ENCODE measurements around the gene TACC3.
A peak's percentile ranks its signal among the peaks of the same experiment; 100 is the strongest.

Gene TACC3

GRCh38 chr4:1743975-1744374 is 22.7 kb downstream of the TACC3 start:
- no peak for DNase-seq (ENCODE audit: insufficient read length, low spot score)
- FAIRE-seq = no peak

- no peak for FAIRE-seq
- no peak for DNase-seq (ENCODE audit: insufficient read length, low spot score)
Measured at GRCh38 chr4:1744552-1744951, 23.2 kb downstream of the TACC3 start.

- no peak for FAIRE-seq
- no peak for DNase-seq (ENCODE audit: insufficient read length, low spot score)
Measured at GRCh38 chr4:1745165-1745564, 23.8 kb downstream of the TACC3 start.

- no peak for DNase-seq (ENCODE audit: insufficient read length, low spot score)
Measured at GRCh38 chr4:1745697-1746096, 24.4 kb downstream of the TACC3 start.

GRCh38 chr4:1746265-1746691 is 25.0 kb downstream of the TACC3 start:
- peak; percentile 52 for DNase-seq (ENCODE audit: insufficient read length, low spot score)
- FAIRE-seq = peak; percentile 9

More at GRCh38 chr4:1745697-1746096, 24.4 kb downstream of the TACC3 start:
- FAIRE-seq = no peak

- FAIRE-seq (no peak), DNase-seq (ENCODE audit: insufficient read length, low spot score) (no peak)
Measured at GRCh38 chr4:1746919-1747602, 25.7 kb downstream of the TACC3 start.

- FAIRE-seq (no peak), DNase-seq (ENCODE audit: insufficient read length, low spot score) (no peak)
Measured at GRCh38 chr4:1747603-1747967, 26.3 kb downstream of the TACC3 start.

GRCh38 chr4:1748465-1748995 is 27.2 kb downstream of the TACC3 start:
- DNase-seq (ENCODE audit: insufficient read length, low spot score) (peak; percentile 94), FAIRE-seq (no peak)

GRCh38 chr4:1749370-1749769 is 28.0 kb downstream of the TACC3 start:
- no peak for DNase-seq (ENCODE audit: insufficient read length, low spot score)
- FAIRE-seq = no peak

- DNase-seq (ENCODE audit: insufficient read length, low spot score) (no peak), FAIRE-seq (no peak)
Measured at GRCh38 chr4:1749826-1750225, 28.5 kb downstream of the TACC3 start.

GRCh38 chr4:1750381-1751154 is 29.2 kb downstream of the TACC3 start:
- no peak for FAIRE-seq
- no peak for DNase-seq (ENCODE audit: insufficient read length, low spot score)

GRCh38 chr4:1751155-1751918 is 30.0 kb downstream of the TACC3 start:
- FAIRE-seq = no peak

GRCh38 chr4:1751919-1752283 is 30.6 kb downstream of the TACC3 start:
- DNase-seq (ENCODE audit: insufficient read length, low spot score) (no peak), FAIRE-seq (no peak)

More at GRCh38 chr4:1751155-1751918, 30.0 kb downstream of the TACC3 start:
- DNase-seq (ENCODE audit: insufficient read length, low spot score) = no peak

GRCh38 chr4:1752284-1753041 is 31.1 kb downstream of the TACC3 start:
- DNase-seq (ENCODE audit: insufficient read length, low spot score) (no peak), FAIRE-seq (no peak)

- FAIRE-seq (no peak), DNase-seq (ENCODE audit: insufficient read length, low spot score) (no peak)
Measured at GRCh38 chr4:1753294-1753696, 32.0 kb downstream of the TACC3 start.

GRCh38 chr4:1753697-1754311 is 32.5 kb downstream of the TACC3 start:
- DNase-seq (ENCODE audit: insufficient read length, low spot score) = no peak
- no peak for FAIRE-seq

GRCh38 chr4:1754336-1754735 is 33.0 kb downstream of the TACC3 start:
- FAIRE-seq (no peak), DNase-seq (ENCODE audit: insufficient read length, low spot score) (no peak)

- DNase-seq (ENCODE audit: insufficient read length, low spot score) = no peak
Measured at GRCh38 chr4:1755297-1755696, 34.0 kb downstream of the TACC3 start.

GRCh38 chr4:1756079-1756478 is 34.8 kb downstream of the TACC3 start:
- no peak for DNase-seq (ENCODE audit: insufficient read length, low spot score)

More at GRCh38 chr4:1755297-1755696, 34.0 kb downstream of the TACC3 start:
- no peak for FAIRE-seq

More at GRCh38 chr4:1756079-1756478, 34.8 kb downstream of the TACC3 start:
- no peak for FAIRE-seq

Data from HTR-8/SVneo (cell line).